ENCODE measurements around the gene FRK. TPM values are rescaled to one million over a fixed set of nuclear protein-coding genes. Genes with fewer than 3 reads are reported as not detected.
"Not testable (repeated sequence)": the region's sequence is repeated elsewhere in the genome, so short reads cannot be mapped to it uniquely, and the experiment has no call there.

The FRK gene
- polyA plus RNA-seq, 4 donors = 2.9 to 11.2 (median 5.8) TPM

DNA sequence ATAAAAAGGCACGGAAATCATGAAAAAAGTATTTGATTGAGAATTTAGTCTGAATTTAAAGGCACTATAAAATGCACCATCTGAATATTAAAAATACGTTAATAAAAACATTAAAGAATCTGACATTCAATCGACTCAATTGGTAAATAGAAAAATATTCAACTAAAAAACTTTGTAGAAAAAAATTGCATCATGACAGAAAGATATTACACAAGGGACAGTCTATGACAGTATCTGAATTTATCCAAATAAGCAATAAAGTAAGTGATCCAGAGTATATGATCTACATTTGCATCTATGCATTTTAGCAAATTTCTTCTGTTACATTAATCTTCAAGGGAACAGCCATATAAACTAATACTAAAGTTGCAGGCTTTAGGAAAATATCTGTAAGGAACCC is 9.4 kb downstream of the FRK start:
- no peak for FAIRE-seq
- no peak overlapping the region for H3K27ac ChIP-seq (ENCODE audit: low read depth in 1 of 3, low read length in 2 of 3)
- peaks cover 0 to 25% (median 2%) of the 10 kb centered on the region in 3 donors for H3K4me1 ChIP-seq (ENCODE audit: control insufficient read depth in 3 of 3, insufficient read depth in 2 of 3, low read depth in 1 of 3, low read length in 2 of 3)
- H3K27me3 ChIP-seq (ENCODE audit: control insufficient read depth in 3 of 3, insufficient read depth in 3 of 3, low read length in 3 of 3) = no peaks in the 10 kb centered on the region
- no peaks in the 10 kb centered on the region for H3K9me3 ChIP-seq (ENCODE audit: control insufficient read depth in 2 of 2, insufficient read depth in 1 of 2, low read depth in 1 of 2, low read length in 1 of 2)
- no peaks in the 10 kb centered on the region for H3K36me3 ChIP-seq (ENCODE audit: control insufficient read depth in 3 of 3, insufficient read depth in 2 of 3, low read depth in 1 of 3, low read length in 3 of 3)
- no peak overlapping the region for H3K4me3 ChIP-seq (ENCODE audit: low read depth in 1 of 3, low read length in 3 of 3)
- no peak for DNase-seq
- 76 to 95% (median 93%) methylated on average over 3 of the region's 3 CpGs for whole genome bisulfite sequencing, 3 donors

DNA sequence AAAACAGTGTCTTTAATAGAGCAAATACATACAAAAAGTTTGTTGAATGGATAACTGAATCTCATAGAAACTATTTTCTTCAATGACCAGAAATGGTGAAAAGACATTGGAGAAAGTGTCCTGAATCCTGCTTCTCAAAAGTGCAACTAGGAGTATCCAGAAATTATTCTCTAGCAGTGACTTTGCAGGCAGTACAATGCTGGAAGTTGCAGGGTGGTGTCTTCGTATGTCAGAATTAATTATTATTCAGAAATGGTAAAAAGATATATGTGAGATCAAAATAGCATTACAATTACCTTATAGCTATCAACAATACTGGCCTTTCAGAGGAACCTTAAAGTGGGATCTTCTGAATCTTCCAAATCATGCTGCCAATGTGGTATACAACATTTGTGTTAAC is 10.0 kb downstream of the FRK start:
- WGBS, 3 donors = 87 to 93% (median 90%) methylated on average over 1 of the region's 1 CpG
- no peaks in the 10 kb centered on the region for H3K9me3 ChIP-seq (ENCODE audit: control insufficient read depth in 2 of 2, insufficient read depth in 1 of 2, low read depth in 1 of 2, low read length in 1 of 2)
- no peak for FAIRE-seq

GRCh38 chr6:116049321-116049720 is 11.4 kb downstream of the FRK start:
- H3K9me3 ChIP-seq (ENCODE audit: control insufficient read depth in 2 of 2, insufficient read depth in 1 of 2, low read depth in 1 of 2, low read length in 1 of 2) = no peaks in the 10 kb centered on the region
- peaks cover 0 to 20% (median 2%) of the 10 kb centered on the region in 3 donors for H3K4me1 ChIP-seq (ENCODE audit: control insufficient read depth in 3 of 3, insufficient read depth in 2 of 3, low read depth in 1 of 3, low read length in 2 of 3)
- DNase-seq = peak; percentile 57 to 62
- H3K4me3 ChIP-seq (ENCODE audit: low read depth in 1 of 3, low read length in 3 of 3) = no peak overlapping the region
- 8 to 60% (median 29%) methylated on average over 1 of the region's 1 CpG for WGBS, 3 donors
- H3K27ac ChIP-seq (ENCODE audit: low read depth in 1 of 3, low read length in 2 of 3) = peak overlapping the region in 2 of 3 donors; percentile 11 to 37
- H3K36me3 ChIP-seq (ENCODE audit: control insufficient read depth in 3 of 3, insufficient read depth in 2 of 3, low read depth in 1 of 3, low read length in 3 of 3) = no peaks in the 10 kb centered on the region
- no peak for FAIRE-seq
- H3K27me3 ChIP-seq (ENCODE audit: control insufficient read depth in 3 of 3, insufficient read depth in 3 of 3, low read length in 3 of 3) = no peaks in the 10 kb centered on the region

More for the DNA sequence above, 10.0 kb downstream of the FRK start:
- Histone ChIP-seq H3K4me1 (ENCODE audit: control insufficient read depth in 3 of 3, insufficient read depth in 2 of 3, low read depth in 1 of 3, low read length in 2 of 3) (peaks cover 0 to 20% (median 2%) of the 10 kb centered on the region in 3 donors), H3K27me3 (ENCODE audit: control insufficient read depth in 3 of 3, insufficient read depth in 3 of 3, low read length in 3 of 3) (no peaks in the 10 kb centered on the region), H3K36me3 (ENCODE audit: control insufficient read depth in 3 of 3, insufficient read depth in 2 of 3, low read depth in 1 of 3, low read length in 3 of 3) (no peaks in the 10 kb centered on the region), H3K4me3 (ENCODE audit: low read depth in 1 of 3, low read length in 3 of 3) (no peak overlapping the region), H3K27ac (ENCODE audit: low read depth in 1 of 3, low read length in 2 of 3) (no peak overlapping the region)
- no peak for DNase-seq

GRCh38 chr6:116047173-116047933 is 13.3 kb downstream of the FRK start:
- Histone ChIP-seq H3K36me3 (ENCODE audit: control insufficient read depth in 3 of 3, insufficient read depth in 2 of 3, low read depth in 1 of 3, low read length in 3 of 3) (no peaks in the 10 kb centered on the region), H3K27ac (ENCODE audit: low read depth in 1 of 3, low read length in 2 of 3) (peak overlapping the region in 2 of 3 donors; percentile 21 to 31), H3K4me1 (ENCODE audit: control insufficient read depth in 3 of 3, insufficient read depth in 2 of 3, low read depth in 1 of 3, low read length in 2 of 3) (peaks cover 0 to 18% (median 2%) of the 10 kb centered on the region in 3 donors), H3K9me3 (ENCODE audit: control insufficient read depth in 2 of 2, insufficient read depth in 1 of 2, low read depth in 1 of 2, low read length in 1 of 2) (peaks cover 0 to under 1% of the 10 kb centered on the region in 2 donors), H3K4me3 (ENCODE audit: low read depth in 1 of 3, low read length in 3 of 3) (no peak overlapping the region), H3K27me3 (ENCODE audit: control insufficient read depth in 3 of 3, insufficient read depth in 3 of 3, low read length in 3 of 3) (no peaks in the 10 kb centered on the region)
- FAIRE-seq = no peak
- WGBS, 3 donors = 76 to 92% (median 82%) methylated on average over 3 of the region's 3 CpGs
- peak; percentile 65 to 91 for DNase-seq

DNA sequence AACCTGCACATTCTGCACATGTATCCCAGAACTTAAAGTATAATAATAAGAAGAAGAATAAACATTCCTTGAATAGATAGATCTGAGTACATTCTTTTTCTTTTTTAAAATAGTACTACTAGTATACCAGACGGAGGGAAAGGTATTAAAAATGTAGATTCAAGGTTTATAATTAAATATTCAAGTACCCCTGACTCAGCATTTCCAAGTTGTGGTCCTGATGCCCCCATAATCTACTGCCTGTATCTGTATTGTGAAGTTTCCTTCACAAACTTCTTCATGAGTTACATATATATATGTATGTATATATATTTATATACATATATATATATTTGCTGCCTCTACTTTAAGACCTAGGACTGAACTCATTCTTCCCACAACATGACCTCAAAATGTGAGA is 14.0 kb downstream of the FRK start:
- peaks cover 0 to 17% (median 6%) of the 10 kb centered on the region in 3 donors for H3K4me1 ChIP-seq (ENCODE audit: control insufficient read depth in 3 of 3, insufficient read depth in 2 of 3, low read depth in 1 of 3, low read length in 2 of 3)
- H3K27me3 ChIP-seq (ENCODE audit: control insufficient read depth in 3 of 3, insufficient read depth in 3 of 3, low read length in 3 of 3) = no peaks in the 10 kb centered on the region
- FAIRE-seq (no peak), DNase-seq (no peak)
- peaks cover 0 to 7% of the 10 kb centered on the region in 2 donors for H3K9me3 ChIP-seq (ENCODE audit: control insufficient read depth in 2 of 2, insufficient read depth in 1 of 2, low read depth in 1 of 2, low read length in 1 of 2)
- WGBS, 3 donors = 0% methylated on average over 1 of the region's 1 CpG
- no peak overlapping the region for H3K4me3 ChIP-seq (ENCODE audit: low read depth in 1 of 3, low read length in 3 of 3)
- peaks cover 0 to 4% (median 0%) of the 10 kb centered on the region in 3 donors for H3K36me3 ChIP-seq (ENCODE audit: control insufficient read depth in 3 of 3, insufficient read depth in 2 of 3, low read depth in 1 of 3, low read length in 3 of 3)
- H3K27ac ChIP-seq (ENCODE audit: low read depth in 1 of 3, low read length in 2 of 3) = no peak overlapping the region

DNA sequence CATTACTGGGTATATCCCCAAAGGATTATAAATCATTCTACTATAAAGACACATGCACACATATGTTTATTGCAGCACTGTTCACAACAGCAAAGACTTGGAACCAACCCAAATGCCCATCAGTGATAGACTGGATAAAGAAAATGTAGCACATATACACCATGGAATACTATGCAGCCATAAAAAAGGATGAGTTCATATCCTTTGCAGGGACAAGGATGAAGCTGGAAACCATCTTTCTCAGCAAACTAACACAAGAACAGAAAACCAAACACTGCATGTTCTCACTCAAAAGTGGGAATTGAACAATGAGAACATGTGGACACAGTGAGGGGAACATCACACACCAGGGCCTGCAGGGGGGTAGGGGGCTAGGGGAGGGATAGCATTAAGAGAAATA is 14.4 kb downstream of the FRK start:
- not testable (repeated sequence) for H3K27ac ChIP-seq (ENCODE audit: low read depth in 1 of 3, low read length in 2 of 3); DNase-seq; H3K36me3 ChIP-seq (ENCODE audit: control insufficient read depth in 3 of 3, insufficient read depth in 2 of 3, low read depth in 1 of 3, low read length in 3 of 3); FAIRE-seq; H3K4me3 ChIP-seq (ENCODE audit: low read depth in 1 of 3, low read length in 3 of 3); H3K27me3 ChIP-seq (ENCODE audit: control insufficient read depth in 3 of 3, insufficient read depth in 3 of 3, low read length in 3 of 3)
- peaks cover 0 to 11% of the 10 kb centered on the region in 2 donors for H3K9me3 ChIP-seq (ENCODE audit: control insufficient read depth in 2 of 2, insufficient read depth in 1 of 2, low read depth in 1 of 2, low read length in 1 of 2)
- H3K4me1 ChIP-seq (ENCODE audit: control insufficient read depth in 3 of 3, insufficient read depth in 2 of 3, low read depth in 1 of 3, low read length in 2 of 3) = peaks cover 0 to 17% (median 7%) of the 10 kb centered on the region in 3 donors

DNA sequence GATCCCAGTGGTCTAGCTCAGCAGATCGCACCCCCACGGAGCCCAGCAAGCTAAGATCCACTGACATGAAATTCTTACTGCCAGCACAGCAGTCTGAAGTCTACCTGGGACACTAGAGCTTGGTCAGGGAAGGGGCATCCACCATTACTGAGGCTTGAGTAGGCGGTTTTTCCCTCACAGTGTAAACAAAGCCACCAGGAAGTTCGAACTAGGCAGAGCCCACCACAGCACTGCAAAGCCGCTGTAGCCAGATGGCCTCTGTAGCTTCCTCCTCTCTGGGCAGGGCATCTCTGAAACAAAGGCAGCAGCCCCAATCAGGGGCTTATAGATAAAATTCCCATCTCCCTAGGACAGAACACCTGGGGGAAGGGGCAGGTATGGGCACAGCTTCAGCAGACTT is 18.8 kb downstream of the FRK start:
- no peak overlapping the region for H3K4me3 ChIP-seq (ENCODE audit: low read depth in 1 of 3, low read length in 3 of 3)
- peaks cover 0 to 20% (median 0%) of the 10 kb centered on the region in 3 donors for H3K36me3 ChIP-seq (ENCODE audit: control insufficient read depth in 3 of 3, insufficient read depth in 2 of 3, low read depth in 1 of 3, low read length in 3 of 3)
- H3K9me3 ChIP-seq (ENCODE audit: control insufficient read depth in 2 of 2, insufficient read depth in 1 of 2, low read depth in 1 of 2, low read length in 1 of 2) = peaks cover 0 to 11% of the 10 kb centered on the region in 2 donors
- DNase-seq = no peak
- peak overlapping the region in 1 of 3 donors; percentile 44 for H3K27ac ChIP-seq (ENCODE audit: low read depth in 1 of 3, low read length in 2 of 3)
- H3K4me1 ChIP-seq (ENCODE audit: control insufficient read depth in 3 of 3, insufficient read depth in 2 of 3, low read depth in 1 of 3, low read length in 2 of 3) = peaks cover 0 to 5% (median 0%) of the 10 kb centered on the region in 3 donors
- 85 to 96% (median 94%) methylated on average over 5 of the region's 5 CpGs for WGBS, 3 donors
- FAIRE-seq = no peak
- no peaks in the 10 kb centered on the region for H3K27me3 ChIP-seq (ENCODE audit: control insufficient read depth in 3 of 3, insufficient read depth in 3 of 3, low read length in 3 of 3)

DNA sequence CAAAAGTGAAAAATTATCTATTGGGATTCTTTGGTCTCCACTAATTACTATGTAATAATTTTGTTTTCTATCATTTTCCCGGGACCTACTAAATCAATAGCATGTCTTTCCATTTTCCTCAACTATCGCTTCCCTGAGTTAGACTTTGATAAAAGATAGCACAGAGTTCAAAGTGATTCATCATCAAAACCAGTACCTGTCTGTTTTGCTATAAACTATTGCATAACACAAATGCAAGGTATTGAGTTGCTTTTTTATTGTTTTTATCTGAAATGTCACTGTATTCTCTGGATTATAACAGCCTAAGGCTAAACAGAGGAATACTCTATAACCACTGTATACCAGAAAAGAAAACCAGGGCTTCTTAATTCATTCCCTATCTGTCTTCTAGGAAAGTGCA is 19.7 kb downstream of the FRK start:
- no peak overlapping the region for H3K27ac ChIP-seq (ENCODE audit: low read depth in 1 of 3, low read length in 2 of 3)
- WGBS, 3 donors = 26 to 67% (median 37%) methylated on average over 2 of the region's 2 CpGs
- peaks cover 0 to 20% (median 0%) of the 10 kb centered on the region in 3 donors for H3K36me3 ChIP-seq (ENCODE audit: control insufficient read depth in 3 of 3, insufficient read depth in 2 of 3, low read depth in 1 of 3, low read length in 3 of 3)
- H3K4me1 ChIP-seq (ENCODE audit: control insufficient read depth in 3 of 3, insufficient read depth in 2 of 3, low read depth in 1 of 3, low read length in 2 of 3) = peaks cover 0 to 5% (median 0%) of the 10 kb centered on the region in 3 donors
- H3K27me3 ChIP-seq (ENCODE audit: control insufficient read depth in 3 of 3, insufficient read depth in 3 of 3, low read length in 3 of 3) = no peaks in the 10 kb centered on the region
- no peak overlapping the region for H3K4me3 ChIP-seq (ENCODE audit: low read depth in 1 of 3, low read length in 3 of 3)
- peaks cover 0 to 11% of the 10 kb centered on the region in 2 donors for H3K9me3 ChIP-seq (ENCODE audit: control insufficient read depth in 2 of 2, insufficient read depth in 1 of 2, low read depth in 1 of 2, low read length in 1 of 2)
- DNase-seq = peak in 1 of 2 donors; percentile 50
- no peak for FAIRE-seq
